SH-SY5Y (cell line): ENCODE results near the gene LRFN3.

ENCODE experiments used
- GATA2 ChIP-seq: IDR thresholded peaks from 2 replicates; pipeline ENCODE4 v1.6.1; 2011; ENCODE audit warnings: mild to moderate bottlenecking, low read depth, low read length
- GATA3 ChIP-seq: IDR thresholded peaks from 2 replicates; pipeline ENCODE4 v1.6.1; 2011; ENCODE audit warnings: low read depth, mild to moderate bottlenecking, low read length, moderate library complexity

Gene LRFN3

GRCh38 chr19:35921012-35921411 is 15.2 kb upstream of the LRFN3 start:
- TF ChIP-seq GATA2, result no peak
- TF ChIP-seq GATA3, result no peak

DNA sequence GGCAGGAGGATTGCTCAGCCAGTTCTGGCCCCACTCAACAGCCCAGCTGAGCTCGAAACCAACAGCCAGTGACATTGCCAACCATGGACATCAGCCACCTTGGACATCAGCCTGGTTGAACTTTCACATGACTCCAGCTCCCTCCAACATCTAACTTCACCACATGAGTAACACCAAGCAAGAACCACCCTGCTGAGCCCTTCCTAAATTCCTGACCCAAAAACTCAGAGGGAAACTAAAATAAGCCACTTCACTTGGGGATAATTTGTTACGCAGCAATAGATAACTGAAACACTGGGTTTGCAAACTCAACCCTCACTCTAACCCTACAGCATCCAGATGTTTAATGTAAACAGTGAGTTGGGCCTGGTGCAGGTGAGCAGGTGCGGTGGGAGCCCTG is 10.7 kb upstream of the LRFN3 start:
- TF ChIP-seq GATA3, result no peak
- TF ChIP-seq GATA2, result no peak

DNA sequence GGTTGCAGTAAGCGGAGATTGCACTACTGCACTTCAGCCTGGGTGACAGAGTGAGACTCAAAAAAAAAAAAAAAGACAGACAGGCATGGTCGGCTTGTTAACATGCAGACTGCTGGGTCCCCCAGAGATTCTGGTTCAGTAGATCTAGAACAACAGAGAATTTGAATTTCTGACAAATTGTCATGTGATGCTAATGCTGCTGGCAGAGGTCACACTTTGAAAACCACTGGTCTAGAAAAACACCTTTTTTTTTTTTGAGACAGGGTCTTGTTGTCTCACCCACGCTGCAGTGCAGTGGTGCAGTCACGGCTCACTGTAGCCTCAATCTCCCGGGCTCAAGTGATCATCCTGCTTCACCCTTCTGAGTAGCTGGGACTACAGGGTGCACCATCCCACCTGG is 7.7 kb upstream of the LRFN3 start:
- TF ChIP-seq GATA2 (no peak), GATA3 (no peak)

DNA sequence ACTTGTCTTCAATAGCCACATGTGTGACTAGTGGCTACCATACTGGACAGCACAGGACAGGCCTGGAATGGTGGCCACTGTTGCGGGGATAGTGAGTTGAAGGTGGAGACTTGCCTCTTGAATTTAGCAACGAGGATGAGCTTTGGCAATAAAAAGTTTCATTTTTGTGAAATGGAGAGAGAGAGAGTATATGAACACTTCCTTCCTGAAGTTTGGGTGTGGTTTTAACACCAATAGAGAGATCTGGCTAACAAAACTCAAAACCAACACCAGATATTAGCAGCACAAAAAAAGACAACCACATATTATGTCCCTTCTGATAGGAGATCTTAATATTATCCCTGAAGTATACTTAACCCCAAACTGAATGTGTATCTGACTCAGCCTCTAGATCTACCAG is 6.3 kb upstream of the LRFN3 start:
- TF ChIP-seq GATA3, result no peak

DNA sequence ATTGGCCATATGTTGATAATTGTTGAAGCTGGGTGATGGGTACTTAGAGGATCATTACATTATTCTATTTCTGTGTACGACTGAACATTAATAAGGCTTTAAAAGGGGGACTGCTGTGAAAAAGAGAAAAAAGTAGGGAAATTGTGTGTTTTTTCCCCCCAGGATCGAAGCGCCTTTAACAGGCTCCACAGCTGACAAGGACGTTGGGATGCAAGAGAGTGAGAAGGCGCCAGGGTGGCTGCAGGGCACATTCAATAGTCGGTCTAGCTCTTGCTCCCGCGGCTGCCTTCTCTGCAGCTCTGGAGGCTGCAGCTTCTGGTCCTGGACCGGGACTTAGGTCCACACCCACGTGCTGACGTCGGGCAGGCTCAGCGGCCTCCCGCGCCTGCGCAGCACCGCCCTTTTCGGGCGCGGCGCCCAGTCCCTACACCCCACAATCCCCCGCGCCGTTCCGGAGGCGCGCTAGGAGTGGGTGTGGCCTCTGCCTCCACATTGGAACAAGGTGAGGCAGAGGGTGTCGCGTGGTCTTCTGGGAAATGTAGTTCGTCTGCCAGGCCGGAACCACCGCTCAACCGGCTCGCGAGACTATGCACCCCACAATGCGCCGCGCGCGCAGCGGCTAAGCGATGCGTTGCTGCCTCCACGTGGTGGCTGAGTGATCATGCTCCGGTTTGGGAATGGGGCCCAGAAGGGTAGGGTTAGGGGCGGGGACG is 4.9 kb upstream of the LRFN3 start:
- no peak for TF ChIP-seq GATA3
- no peak for TF ChIP-seq GATA2

DNA sequence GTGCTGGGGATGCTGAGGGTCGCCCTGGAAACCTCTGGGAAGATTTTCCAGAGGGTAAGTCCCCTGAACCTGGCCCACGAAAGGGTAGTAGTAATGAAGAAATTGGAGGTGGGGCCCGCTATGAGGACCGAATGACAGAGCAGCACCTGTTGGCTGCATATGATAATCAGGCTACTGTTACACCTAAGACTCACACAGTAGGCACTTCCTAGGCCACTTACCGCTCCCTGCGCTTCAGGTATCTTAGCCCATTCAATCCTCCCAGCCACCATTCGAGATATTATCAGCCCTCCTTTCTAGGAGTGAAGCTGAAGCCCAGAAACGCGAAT is 4.3 kb upstream of the LRFN3 start:
- TF ChIP-seq GATA3 (no peak), GATA2 (no peak)

DNA sequence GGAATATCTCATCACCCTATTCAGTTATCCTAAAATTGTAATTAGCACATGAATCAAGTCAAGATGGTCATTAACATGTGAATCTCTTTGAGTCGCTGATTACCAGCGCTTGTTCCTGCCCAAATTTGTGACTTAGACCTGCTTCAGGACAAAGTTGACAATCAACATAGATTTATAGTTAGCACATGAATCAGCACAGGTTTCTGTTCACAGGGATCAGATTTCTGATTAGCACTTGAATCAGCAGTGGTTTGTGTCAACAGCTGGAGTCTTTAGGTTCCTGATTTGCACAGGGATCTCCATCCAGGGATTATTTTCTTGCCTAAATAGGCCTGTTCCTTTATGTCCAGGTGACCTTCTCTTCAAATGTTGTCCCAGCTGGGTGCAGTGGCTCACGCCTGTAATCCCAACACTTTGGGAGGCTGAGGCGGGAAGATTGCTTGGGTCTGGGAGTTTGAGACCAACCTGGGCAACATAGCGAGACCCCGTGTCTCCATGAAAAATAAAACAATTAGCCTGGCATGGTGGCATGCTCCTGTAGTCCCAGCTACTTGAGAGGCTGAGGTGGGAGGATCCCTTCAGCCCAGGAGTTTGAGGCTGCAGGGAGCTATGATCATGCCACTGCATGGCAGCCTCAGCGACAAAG is 3.8 kb upstream of the LRFN3 start:
- TF ChIP-seq GATA2, result no peak
- no peak for TF ChIP-seq GATA3

DNA sequence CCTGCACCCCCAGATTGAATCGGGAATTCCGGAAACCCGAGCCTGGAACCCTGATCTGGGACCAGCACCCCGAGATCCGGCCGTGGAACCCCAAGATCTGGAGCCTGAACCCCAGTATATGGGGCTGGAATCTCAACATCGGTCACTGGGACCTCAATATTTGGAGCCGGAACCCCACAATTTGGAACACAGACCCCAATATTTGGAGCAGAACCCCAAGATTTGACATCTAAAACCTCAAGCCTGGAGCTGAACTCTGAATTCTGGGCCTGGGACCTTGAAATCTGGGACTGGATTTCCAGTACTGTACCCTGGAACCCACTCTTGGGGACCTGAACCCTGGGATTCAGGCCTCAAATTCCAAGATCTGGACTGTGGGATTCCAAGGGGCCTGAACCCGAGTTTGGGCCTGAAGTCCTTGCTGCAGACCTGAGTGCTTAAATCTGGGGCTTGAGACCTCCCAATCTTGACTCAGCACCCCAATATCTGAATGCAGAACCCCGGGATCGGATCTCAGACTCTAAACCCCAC is 629 bp downstream of the LRFN3 start:
- TF ChIP-seq GATA3 (no peak), GATA2 (no peak)

DNA sequence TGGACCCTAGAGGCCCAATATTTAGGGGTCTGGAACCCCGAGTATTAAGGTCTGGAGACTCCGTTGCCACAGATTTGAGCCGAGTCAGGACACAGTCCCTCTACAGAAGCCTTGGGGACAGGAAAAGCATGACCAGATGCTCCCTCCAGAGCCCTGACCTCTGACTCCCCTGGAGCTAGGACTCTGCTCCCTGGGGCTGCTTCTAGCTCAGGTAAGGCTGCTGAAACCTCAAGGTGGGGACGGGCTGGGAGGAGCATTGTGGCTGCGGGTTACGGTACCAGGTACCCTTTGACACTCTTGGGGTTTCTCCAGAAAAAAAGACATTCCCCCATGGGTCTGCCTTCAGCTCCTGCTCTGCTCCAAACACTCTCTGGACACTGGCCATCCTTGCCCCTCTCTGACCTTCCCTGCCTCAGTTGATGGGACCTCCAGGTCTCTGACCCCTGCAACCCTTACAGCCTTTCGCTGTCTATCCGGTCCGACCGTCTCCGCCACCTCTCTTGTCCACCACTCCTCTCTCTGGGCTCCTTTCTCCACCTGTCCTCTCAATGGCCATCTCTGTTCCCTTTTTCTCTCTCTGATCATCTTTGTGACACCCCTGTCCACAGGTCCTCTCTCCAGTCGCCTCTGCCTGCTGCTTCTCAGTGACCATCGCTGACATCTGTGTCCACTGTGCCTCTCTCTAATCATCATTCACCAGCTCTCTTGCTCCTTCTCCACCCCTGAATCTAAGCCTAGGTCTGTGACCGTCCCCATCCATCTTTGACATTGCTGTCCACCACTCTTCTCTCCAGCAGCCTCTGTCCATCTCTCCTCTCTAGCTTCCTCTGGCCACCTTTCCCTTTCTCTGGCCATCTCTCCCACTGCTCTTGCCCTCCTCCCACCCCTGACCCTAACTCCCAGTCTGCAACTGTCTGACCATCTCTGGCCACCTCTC is 1.4 kb downstream of the LRFN3 start:
- TF ChIP-seq GATA2 (no peak), GATA3 (no peak)

DNA sequence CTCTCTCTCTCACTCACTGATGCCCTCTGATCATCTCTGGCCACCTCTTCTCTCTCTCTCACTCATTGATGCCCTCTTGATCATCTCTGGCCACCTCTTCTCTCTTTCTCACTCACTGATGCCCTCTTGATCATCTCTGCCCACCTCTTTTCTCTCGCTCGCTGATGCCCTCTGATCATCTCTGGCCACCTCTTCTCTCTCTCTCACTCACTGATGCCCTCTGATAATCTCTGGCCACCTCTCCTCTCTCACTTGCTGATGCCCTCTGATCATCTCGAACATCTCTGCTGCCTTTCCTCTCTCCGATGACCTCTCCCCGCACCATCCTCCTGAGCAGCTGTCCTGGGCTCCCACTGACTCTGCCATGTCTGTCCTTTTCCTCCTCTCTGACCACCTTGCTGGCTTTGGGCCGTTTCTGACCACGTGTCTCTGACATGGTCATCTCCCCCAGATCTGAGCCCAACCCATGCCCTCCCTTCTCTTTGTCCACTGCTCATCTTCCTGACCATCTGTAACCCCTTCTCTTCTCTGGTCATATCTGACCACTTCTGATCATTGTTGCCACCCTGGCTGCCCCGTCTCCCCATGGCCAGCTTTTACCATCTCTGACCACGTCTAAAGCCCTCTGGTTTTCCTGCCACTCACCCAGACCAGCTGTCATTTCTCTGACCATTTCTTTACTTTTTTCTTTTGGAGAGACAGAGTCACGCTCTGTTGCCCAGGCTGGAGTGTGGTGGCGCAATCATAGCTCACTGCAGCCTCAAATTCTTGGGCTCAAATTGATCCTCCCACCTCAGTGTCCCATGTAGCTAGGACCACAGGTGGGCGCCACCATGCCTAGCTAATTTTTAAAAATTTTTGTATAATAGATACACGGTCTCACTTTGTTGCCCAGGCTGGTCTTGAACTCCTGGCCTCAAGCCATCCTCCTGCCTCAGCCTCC is 2.4 kb downstream of the LRFN3 start:
- TF ChIP-seq GATA2 (no peak), GATA3 (no peak)

- TF ChIP-seq GATA2, result no peak
- TF ChIP-seq GATA3, result no peak
Measured at GRCh38 chr19:35939307-35940077, 3.3 kb downstream of the LRFN3 start.

GRCh38 chr19:35940078-35940775 is 4.1 kb downstream of the LRFN3 start:
- no peak for TF ChIP-seq GATA3
- TF ChIP-seq GATA2, result no peak

- no peak for TF ChIP-seq GATA3
- TF ChIP-seq GATA2, result no peak
Measured at GRCh38 chr19:35940839-35941238, 4.7 kb downstream of the LRFN3 start.
